GM18507 (cell line): Measurements from ENCODE around the gene OR1F1.
"Not testable (repeated sequence)": the region's sequence is repeated elsewhere in the genome, so short reads cannot be mapped to it uniquely, and the experiment has no call there.

ENCODE experiments used
- DNase-seq: peaks from one replicate; pipeline ENCODE4 v3.0.0; 2011; ENCODE audit warnings: low read depth; ENCODE audit not compliant: insufficient read length; ENCODE audit errors: extremely low spot score
- FAIRE-seq: peaks from 2 replicates; lab custom pipeline; 2011; peaks lifted over from hg19 to GRCh38; lab: Jason Lieb, UNC

Gene OR1F1

DNA sequence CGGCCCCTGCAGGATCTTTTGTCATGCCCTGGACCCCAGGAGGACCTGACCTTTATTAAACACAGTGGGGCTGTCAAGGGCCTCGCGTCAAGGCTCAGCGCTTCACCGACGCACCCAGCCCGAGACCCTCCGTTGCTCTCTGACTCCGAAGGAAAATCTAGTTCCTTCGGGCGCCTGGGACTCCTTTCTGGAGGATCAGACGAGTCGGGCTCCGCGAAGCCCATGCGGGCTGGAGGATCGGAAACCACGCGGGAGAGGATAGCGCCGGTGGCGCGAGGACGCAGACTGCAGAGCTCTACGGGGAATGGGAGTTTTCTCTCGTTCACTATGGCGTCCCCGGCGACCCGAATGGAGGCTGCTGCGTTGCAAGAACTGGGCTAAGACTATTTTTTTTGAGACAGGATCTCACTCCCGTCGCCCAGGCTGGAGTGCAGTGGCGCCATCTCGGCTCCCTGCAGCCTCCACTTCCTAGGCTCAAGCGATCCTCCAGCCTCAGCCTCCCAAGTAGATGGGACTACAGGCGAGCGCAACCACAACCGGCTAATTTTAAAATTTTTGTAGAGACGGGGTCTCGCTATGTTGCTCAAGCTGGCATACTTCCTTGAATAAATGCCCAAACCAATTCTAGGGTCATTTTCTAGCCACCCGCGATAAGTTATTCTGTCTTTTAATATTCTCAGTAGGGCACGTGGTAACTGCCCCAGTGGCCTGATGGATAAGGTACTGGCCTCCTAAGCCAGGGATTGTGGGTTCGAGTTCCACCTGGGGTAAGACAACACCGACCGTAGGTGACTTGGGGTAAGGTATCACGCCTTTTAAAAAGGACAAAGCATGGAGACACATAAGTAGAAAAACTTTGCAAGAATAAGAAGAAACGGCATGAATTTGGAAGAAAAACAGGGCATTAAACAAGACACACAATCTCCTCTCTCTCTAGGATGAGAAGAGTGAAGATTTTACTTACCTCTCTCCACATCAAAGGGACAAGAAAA is 5.5 kb downstream of the OR1F1 start:
- DNase-seq (no peak), FAIRE-seq (no peak)

DNA sequence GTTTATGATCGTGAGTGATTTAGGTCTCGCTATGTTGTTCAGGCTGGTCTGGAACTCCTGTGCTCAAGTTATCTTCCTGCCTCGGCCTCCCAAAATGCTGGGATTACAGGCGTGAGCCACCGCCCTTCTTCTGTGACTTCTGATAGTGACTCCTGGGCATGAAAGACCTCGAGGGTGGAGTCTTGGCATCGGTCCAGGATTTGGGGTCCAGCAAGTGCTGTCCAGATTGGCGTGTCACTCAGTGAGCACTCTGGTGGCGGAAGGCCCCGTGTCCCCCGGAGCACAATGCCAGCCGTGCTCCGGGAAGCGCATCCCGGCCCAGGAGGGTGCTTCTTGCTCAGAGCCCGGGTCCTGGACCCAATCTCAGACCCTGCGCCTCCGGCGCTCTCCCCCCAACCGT is 6.8 kb downstream of the OR1F1 start:
- FAIRE-seq = no peak
- no peak for DNase-seq

GRCh38 chr16:3195975-3196374 is 8.0 kb downstream of the OR1F1 start:
- no peak for FAIRE-seq

DNA sequence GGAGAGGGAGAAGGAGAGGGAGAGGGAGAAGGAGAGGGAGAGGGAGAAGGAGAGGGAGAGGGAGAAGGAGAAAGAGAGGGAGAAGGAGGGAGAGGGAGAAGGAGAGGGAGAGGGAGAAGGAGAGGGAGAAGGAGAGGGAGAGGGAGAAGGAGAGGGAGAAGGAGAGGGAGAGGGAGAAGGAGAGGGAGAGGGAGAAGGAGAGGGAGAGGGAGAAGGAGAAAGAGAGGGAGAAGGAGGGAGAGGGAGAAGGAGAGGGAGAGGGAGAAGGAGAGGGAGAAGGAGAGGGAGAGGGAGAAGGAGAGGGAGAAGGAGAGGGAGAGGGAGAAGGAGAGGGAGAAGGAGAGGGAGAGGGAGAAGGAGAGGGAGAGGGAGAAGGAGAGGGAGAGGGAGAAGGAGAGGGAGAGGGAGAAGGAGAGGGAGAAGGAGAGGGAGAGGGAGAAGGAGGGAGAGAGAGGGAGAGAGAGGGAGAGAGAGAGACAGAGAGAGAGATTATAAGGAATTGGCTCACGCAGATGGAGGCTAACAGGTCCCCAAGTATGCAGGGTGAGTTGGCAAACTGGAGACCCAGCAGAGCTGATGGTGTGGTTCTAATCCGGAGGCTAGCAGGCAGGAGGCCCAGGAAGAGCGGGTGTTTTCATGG is 9.8 kb downstream of the OR1F1 start:
- not testable (repeated sequence) for DNase-seq, FAIRE-seq

More at GRCh38 chr16:3195975-3196374, 8.0 kb downstream of the OR1F1 start:
- DNase-seq = no peak

DNA sequence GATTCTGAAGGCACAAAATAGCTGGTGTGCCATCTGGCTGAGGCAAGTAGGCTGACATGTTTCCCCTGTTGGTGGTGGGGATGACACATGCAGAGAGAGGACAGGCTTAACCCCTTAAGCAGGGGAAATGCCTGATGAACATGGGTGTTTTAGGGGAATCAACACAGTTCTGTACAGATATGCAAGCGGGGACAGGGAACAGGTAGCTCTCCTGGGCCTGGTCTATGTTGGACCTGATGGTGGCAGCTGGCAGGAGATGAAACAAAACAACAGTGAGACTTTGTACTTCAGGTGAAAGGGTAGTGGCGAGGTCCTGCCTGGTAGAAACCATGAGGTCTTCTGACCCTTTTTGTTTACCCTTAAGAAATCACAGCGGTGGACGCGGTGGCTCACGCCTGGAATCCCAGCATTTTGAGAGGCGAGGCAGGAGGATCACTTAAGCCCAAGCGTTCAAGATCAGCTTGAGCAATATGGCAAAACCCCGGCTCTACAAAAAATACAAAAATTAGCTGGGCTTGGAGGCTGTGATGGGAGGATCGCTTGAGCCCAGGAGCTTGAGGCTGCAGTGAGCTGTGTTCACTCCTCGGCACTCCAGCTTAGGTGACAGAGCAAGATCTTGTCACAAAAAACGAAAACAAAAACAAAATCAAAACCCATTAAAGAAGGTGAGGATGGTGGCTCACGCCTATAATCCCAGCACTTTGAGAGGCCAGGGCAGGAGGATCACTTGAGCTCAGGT is 10.5 kb downstream of the OR1F1 start:
- no peak for FAIRE-seq
- DNase-seq = no peak

- DNase-seq = no peak
- no peak for FAIRE-seq
Measured at GRCh38 chr16:3202903-3203539, 15.0 kb downstream of the OR1F1 start.

DNA sequence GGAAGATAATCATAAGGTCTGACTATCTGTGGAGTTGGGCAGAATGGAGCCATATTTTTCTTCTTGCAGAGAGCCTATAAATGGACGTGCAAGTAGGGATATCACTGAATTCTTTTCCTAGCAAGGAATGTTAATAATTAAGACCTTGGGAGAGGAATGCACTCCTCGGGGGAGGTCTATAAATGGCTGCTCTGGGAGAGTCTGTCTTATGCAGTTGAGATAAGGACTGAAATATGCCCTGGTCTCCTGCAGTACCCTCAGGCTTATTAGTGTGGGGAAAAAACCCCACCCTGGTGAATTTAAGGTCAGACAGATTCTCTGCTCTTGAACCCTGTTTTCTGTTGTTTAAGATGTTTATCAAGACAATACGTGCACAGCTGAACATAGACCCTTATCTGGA is 17.9 kb downstream of the OR1F1 start:
- FAIRE-seq, DNase-seq: not testable (repeated sequence)

DNA sequence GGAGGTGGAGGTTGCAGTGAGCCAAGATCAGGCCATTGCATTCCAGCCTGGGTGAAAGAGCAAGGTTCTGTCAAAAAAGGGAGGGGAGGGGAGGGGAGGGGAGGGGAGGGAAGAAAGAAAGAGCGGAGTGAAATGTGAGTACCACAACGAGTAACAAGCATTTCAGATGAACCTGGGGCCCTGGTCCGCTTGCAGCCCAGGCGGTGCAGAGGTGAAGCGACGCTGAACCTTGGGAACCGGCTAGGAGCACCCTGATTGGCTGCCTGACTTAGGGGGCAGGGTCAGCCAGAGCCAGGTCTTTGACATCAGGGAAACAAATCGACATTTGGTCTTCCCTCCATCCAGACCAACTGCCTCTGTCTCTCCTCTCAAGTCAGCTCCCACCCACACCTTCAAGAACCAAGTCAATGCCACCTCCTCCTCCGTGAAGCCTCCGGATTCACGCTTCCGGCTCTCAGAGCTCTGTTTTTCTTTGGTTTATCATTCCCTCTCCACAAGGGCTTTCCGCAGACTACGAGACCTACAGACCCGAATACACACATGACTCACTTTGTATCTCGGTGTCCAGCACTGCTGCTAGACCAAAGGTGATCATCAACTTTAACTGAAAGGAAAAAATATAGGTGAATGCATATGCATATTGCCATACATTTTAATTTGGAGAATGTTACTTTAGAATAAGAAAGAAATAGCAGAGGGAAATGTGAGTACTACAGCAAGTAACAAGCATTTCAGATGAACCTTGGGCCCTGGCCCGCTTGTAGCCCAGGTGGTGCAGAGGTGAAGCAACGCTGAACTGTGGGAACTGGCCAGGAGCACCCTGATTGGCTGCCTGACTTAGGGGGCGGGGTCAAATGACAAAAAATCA is 19.3 kb downstream of the OR1F1 start:
- FAIRE-seq (no peak), DNase-seq (no peak)

GRCh38 chr16:3212006-3212405 is 24.0 kb downstream of the OR1F1 start:
- no peak for FAIRE-seq
- DNase-seq = no peak

DNA sequence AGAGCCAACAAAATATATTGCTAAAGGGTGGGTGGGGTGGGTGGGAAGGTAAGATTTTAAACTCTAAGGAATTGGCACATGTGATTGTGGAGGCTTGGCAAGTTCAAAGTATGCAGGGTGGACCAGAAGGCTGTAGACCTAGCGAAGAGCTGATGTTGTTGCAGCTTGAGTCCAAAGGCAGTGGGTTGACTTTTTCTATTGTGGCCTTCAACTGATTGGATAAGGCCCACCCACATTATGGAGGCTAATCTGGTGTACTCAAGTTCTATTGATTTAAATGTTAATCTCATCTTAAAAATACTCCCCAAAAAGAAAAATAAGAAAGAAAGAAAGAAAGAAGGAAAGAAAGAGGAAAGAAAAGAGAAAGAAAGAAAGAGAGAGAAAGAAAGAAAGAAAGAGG is 24.6 kb downstream of the OR1F1 start:
- DNase-seq (no peak), FAIRE-seq (no peak)

GRCh38 chr16:3214904-3215600 is 27.0 kb downstream of the OR1F1 start:
- DNase-seq = no peak
- FAIRE-seq = no peak

DNA sequence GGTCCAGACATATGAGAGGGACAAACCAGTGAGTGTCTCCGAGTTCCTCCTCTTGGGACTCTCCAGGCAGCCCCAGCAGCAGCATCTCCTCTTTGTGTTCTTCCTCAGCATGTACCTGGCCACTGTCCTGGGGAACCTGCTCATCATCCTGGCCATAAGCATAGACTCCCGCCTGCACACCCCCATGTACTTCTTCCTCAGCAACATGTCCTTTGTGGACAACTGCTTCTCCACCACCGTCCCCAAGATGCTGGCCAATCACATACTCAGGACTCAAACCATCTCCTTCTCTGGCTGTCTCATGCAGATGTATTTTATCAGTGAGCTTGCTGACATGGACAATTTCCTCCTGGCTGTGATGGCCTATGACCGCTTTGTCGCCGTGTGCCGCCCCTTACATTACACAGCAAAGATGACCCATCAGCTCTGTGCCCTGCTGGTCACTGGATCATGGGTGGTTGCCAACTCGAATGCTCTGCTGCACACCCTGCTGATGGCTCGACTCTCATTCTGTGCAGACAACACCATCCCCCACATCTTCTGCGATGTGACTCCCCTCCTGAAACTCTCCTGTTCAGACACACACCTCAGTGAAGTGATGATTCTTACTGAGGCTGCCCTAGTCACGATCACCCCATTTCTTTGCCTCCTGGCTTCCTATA is 27.7 kb downstream of the OR1F1 start:
- FAIRE-seq = no peak

GRCh38 chr16:3216263-3216640 is 28.2 kb downstream of the OR1F1 start:
- DNase-seq (no peak), FAIRE-seq (no peak)

More for the DNA sequence above, 27.7 kb downstream of the OR1F1 start:
- DNase-seq = no peak

DNA sequence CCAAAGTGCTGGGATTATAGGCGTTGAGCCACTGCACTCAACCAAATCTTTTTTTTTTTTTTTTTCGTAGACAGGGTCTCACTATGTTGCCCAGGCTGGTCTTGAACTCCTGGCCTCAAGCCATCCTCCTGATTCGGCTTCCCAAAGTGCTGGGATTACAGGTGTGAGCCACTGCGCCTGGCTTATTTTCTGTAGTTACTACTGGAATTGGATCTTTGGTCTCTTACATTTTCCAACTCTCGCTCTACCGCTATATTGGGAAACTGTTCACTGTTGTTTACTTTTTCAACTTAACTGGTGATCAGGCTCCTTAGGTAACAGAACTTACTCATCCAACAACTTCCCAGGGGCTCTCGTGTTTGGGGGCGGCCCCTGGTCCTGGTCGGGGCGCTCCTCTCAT is 32.8 kb downstream of the OR1F1 start:
- FAIRE-seq = no peak

DNA sequence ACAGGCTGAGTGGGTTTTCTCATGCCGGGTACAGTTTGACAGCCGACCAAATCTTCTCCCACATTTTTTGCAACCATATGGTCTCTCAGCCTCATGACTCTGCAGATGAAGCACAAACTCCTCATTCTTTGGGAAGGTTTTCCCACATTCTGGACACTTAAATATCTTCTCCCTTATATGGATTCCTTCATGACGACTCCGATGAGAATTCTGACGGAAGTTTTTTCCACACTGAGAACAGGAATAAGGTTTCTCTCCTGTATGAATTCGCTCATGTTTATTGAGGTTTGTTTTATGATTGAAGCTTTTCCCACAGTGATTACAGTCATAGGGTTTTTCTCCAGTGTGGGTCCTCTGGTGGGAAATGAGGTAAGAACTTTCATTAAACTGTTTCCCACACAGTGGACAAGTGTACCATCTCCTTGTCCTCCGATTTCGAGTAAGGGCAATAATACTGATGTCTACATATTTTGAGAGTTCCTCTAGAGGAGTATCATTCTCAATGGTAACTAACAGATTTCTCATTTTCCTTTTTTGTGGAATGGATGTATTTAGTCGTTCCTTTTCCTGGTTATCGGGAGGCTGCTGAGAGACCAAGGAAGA is 36.0 kb downstream of the OR1F1 start:
- FAIRE-seq (no peak), DNase-seq (no peak)

More for the DNA sequence above, 32.8 kb downstream of the OR1F1 start:
- no peak for DNase-seq

DNA sequence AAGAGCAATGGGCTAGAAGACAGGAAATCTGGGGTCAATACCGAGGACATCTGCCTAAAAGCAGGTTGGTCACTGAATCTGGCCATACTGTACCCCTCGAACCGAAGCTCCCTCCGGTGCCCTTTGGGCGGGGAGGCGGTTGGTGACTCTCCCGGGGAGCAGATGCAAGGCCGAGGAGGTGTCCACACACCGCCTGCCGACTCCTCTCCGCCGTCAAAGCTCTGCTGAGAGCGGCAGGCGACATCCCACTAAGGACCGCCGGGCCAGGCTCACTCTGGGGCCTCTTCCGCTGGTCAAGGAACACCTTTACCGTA is 46.5 kb downstream of the OR1F1 start:
- DNase-seq = no peak
- no peak for FAIRE-seq

- FAIRE-seq = peak; percentile 95
Measured at GRCh38 chr16:3234857-3235561, 47.0 kb downstream of the OR1F1 start, which contains the start of gene ZNF200. ZNF200 (minus strand) TSS chr16:3235158; CDS start chr16:3233755, 1,403 bp downstream.

More at GRCh38 chr16:3234857-3235561, 47.0 kb downstream of the OR1F1 start, which contains the start of gene ZNF200:
- DNase-seq = peak; percentile 92
